Adrenal gland (tissue), 5 donors: ENCODE measurements around the gene SPIN3.

Experiments used
- CTCF ChIP-seq, 6 experiments: fragments of 450-650 bp in 4 of 6; fragments of 200-600 bp in 2 of 6; sonication (generic) in 1 of 6; IDR thresholded peaks; 1 replicate in 5 of 6; 2 replicates in 1 of 6; pipeline versions ENCODE4 v1.5.1 to v1.8.0; 2016 to 2021; ENCODE audit warnings: antibody characterized with exemption in 6 of 6, mild to moderate bottlenecking in 2 of 6, moderate library complexity in 1 of 6
- POLR2A ChIP-seq, 2 donors: fragments of 450-650 bp; IDR thresholded peaks; one replicate each; pipeline ENCODE4 v1.6.1; 2017; ENCODE audit warnings: antibody characterized with exemption in 2 of 2, mild to moderate bottlenecking in 2 of 2, moderate library complexity in 1 of 2
- donor health status: DM: no; HTN: no; CAD: no.

DNA sequence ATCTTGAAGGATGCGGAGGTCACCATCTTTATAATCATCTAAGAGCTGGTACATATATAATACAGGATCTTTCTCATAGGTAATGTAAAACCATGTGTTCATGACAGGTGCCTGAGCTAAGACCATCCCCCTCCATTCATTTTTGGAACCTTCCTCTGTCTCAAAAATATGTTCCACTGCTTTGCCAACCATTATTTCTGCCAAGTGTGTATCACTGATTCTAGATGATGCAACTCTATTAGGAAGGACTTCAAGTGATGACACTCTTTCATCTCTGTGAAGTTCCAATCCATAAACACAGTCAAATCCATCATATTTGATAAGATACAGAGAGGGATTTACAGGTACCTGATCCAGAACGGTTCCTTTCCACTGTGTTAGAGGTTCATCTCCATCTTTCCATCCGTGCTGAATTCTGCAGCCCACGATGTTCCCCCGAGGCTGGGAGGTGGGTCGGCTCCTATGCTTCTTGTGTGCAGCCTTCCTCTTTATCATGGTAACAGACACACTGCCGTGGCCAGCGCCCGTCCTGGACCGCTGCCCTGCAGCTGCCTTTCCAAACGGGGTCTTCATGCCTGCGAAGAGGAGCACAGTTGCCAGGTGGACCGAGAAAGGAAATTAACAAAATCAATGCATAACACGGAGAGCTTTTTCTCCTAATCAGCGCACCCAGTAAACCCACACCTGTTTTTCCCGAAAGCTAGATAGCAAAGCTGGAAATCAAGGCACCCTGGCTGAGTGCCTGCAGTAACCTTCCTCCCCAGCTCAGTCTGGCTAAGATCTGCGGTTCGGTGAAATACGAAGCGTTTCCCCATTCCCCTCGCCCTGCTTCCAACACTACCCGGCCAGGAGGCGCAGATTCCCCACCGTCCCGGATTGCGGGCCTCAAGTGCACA, 718 bp downstream of the SPIN3 start:
- no peak for TF ChIP-seq CTCF (IDR thresholded peaks at IDR 0.05)
- TF ChIP-seq POLR2A (IDR thresholded peaks at IDR 0.05): no peak
